CD4-positive, alpha-beta T cell treated with Interleukin-6 at 100 ng/mL for 8 hours (primary cell): ENCODE data around the gene CTDSP1.

Source experiments
- DNase-seq: peaks from one replicate; pipeline ENCODE4 v3.0.0-alpha.2; 2020; ENCODE audit warnings: mixed read lengths, low spot score

Gene CTDSP1

DNA sequence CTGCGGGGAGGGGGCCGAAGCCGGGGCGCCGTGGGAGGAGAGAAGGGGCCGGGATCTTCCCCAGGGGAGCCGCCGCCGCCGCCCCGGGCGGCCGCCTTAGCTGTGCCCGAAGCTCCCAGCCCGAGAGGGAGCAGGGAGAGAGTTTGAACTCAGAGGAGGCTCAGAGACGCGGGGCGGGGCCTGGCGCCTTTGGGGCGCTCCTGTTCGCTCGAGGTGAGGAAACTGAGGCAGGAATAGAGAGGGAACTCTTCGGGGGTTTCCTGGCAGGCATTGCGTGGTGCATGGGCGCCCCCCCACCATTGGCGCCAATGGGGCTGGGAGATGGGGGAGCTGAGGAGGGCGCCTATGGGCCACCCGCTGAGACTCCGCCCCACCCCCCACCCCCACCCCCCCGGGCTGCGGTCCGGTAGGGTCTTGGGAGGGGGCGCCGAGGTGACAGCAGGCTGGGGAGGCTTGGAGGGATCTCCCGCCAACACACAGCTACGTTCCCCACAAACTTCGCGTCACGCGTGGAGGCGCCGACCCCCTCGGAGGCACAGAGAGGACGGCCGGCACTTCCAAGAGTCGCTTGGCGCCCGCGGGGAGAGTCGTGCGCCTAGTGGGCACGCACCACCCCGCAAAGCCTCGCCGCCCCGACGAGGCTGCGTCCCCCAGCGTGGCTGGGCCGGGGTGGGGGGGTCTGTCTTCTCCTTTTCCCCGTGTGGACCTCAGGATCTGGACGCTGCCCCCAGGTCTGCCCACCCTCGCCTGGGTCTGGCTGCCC, 680 bp downstream of the CTDSP1 start:
- peak; percentile 33 for DNase-seq

GRCh38 chr2:218400930-218401881, 1.5 kb downstream of the CTDSP1 start:
- no peak for DNase-seq

DNA sequence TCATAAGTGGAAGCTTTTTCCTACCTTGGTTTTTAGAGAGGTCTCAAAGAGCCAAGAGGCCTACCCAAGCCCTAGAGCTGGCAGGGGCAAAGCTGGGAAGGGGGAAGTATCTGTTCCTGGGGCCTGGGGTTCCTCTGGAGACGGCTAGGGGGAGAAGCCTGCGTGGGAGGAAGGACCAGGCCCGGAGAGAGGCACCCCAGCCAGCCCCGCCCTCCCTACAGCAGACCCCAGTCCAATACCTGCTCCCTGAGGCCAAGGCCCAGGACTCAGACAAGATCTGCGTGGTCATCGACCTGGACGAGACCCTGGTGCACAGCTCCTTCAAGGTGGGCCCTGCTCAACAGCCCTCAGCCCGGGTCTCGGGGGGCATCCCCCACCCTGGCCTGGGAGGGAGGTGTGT, 2.2 kb downstream of the CTDSP1 start:
- DNase-seq = no peak

DNA sequence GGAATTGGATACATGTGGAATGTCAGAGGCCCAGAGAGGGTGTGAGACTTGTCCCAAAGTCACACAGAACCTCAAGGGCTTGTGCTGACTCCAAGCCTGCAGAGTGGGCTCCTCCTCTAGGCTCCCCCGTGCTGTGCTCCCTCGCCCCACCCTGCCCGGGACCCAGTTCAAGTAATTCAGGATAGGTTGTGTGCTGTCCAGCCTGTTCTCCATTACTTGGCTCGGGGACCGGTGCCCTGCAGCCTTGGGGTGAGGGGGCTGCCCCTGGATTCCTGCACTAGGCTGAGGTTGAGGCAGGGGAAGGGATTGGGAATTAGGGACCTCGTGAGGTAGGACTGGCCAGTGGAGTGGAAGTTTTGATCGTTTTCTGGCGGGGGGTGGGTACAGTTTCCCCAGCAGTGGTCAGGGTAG, 2.8 kb downstream of the CTDSP1 start:
- DNase-seq = no peak

- no peak for DNase-seq
Measured at GRCh38 chr2:218402911-218403411, 3.3 kb downstream of the CTDSP1 start.

DNA sequence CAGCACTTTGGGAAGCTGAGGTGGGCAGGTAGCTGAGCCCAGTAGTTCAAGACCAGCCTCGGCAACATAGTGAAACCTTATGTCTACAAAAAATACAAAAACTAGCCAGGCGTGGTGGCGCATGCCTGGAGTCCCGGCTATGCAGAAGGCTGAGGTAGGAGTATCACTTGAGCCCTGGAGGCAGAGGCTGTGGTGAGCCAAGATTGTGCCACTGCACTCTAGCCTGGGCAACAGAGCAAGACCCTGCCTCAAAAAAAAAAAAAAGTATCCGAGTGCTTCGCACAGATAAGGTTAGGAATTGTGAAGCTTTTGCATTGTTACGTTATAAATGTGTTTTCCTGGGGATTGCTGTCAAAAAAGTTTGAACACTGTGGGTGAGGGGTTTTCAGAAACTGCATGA, 4.1 kb downstream of the CTDSP1 start:
- no peak for DNase-seq

GRCh38 chr2:218404351-218405085, 4.8 kb downstream of the CTDSP1 start:
- DNase-seq = no peak

GRCh38 chr2:218405086-218405745, 5.5 kb downstream of the CTDSP1 start:
- no peak for DNase-seq

DNA sequence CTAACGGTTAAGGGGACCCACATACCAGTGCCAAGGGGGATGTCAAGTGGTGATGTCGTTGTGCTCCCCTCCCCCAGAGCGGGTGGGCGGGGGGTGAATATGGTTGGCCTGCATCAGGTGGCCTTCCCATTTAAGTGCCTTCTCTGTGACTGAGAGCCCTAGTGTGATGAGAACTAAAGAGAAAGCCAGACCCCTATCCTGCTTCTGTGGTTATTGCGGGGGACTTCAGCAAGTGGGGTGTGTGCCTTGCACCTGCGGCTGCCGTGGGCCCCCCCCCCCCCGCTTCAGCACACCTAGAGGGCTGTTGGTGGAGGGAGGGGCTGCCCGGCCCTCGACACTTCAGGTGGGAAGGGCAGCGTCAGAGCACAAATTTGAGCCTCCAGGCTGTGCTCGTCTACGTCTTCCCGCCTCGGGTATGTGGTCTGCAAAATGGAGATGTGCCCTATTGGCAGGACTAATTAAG, 6.1 kb downstream of the CTDSP1 start:
- no peak for DNase-seq

- DNase-seq = peak; percentile 94
Measured at GRCh38 chr2:218406209-218406948, 6.7 kb downstream of the CTDSP1 start.

- peak; percentile 74 for DNase-seq
Measured at GRCh38 chr2:218406949-218407618, 7.4 kb downstream of the CTDSP1 start.

- no peak for DNase-seq
Measured at GRCh38 chr2:218407717-218408116, 8.0 kb downstream of the CTDSP1 start.

GRCh38 chr2:218418321-218418716, 18.7 kb downstream of the CTDSP1 start:
- no peak for DNase-seq

GRCh38 chr2:218418717-218419458, 19.2 kb downstream of the CTDSP1 start, which contains the start of gene VIL1:
Gene VIL1, plus strand, starts transcription at chr2:218419123. Its CDS starts 4,656 bp downstream, at chr2:218423779.
- no peak for DNase-seq

- DNase-seq = no peak
Measured at GRCh38 chr2:218419630-218420216, 20.1 kb downstream of the CTDSP1 start.

GRCh38 chr2:218421027-218421426, 21.4 kb downstream of the CTDSP1 start:
- DNase-seq = no peak

DNA sequence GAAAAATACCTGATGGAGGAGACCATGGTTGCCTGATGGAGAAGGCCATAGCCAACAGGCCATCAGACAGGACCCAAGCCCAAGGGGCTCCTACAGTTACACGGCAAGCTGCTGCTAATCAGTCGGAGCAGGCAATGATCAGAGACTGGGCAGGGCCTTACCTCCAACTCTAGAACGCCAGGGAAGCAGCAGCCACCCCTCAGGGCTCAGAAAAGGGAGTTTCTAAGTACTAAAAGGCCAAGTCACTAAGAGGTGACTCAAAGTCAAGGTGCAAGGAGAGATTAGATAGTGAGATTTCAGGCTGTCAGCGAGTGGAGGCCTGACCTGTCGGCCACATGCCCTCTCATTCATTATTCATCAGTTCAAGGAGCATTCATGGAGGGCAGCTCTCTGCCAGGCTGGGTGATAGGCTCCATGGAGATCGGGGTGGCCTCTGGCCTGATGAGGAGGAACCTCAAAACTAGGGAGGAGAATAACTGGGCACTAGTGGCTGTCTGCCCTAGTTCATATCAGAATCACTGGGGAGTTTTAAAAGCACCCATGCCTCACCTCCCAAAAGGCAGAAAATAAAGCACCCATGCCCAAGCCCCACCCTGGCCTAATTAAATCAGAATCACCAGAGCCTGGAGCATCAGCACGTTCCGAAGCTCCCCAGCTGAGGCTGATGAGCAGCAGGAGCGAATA, 22.9 kb downstream of the CTDSP1 start:
- DNase-seq = no peak

- no peak for DNase-seq
Measured at GRCh38 chr2:218423584-218423983, 23.9 kb downstream of the CTDSP1 start.
